A673 (cell line): ENCODE results near the gene ATG2B. TPM values are rescaled to one million over a fixed set of nuclear protein-coding genes. Genes with fewer than 3 reads are reported as not detected.

Experiments
- BruUV-seq: library from RNA; stranded (reverse); fragments of 400-500 nt; replicated peaks from 2 replicates; lab custom pipeline; 2021; lab: Mats Ljungman, UMichigan
- CTCF ChIA-PET: fragments of 300-600 bp; sonication (Branson Sonifier 250); formaldehyde crosslinking; loops from one replicate; lab custom pipeline; 2022; ENCODE audit warnings: antibody characterized with exemption; lab: Charles Lee
- POLR2A ChIA-PET: fragments of 300-600 bp; sonication (Branson Sonifier 250); formaldehyde crosslinking; loops from one replicate; lab custom pipeline; 2022; ENCODE audit warnings: antibody characterized with exemption; ENCODE audit not compliant: low non-redundant PET; lab: Charles Lee
- DNase-seq: peaks from one replicate; pipeline ENCODE4 v3.0.0-alpha.2; 2015; ENCODE audit warnings: low spot score
- H3K27ac ChIP-seq: fragments of 200-600 bp; sonication (generic); 2 replicates; pipeline ENCODE4 v1.5.1; 2016; ENCODE audit warnings: mixed run types, low read depth, mild to moderate bottlenecking, mixed read lengths, antibody characterized with exemption, low read length; ENCODE audit not compliant: poor library complexity, severe bottlenecking
- H3K27me3 ChIP-seq: fragments of 200-600 bp; sonication (generic); replicated peaks from 2 replicates; pipeline ENCODE4 v1.6.1; 2017; ENCODE audit warnings: mixed run types, low read depth, mild to moderate bottlenecking, mixed read lengths, antibody characterized with exemption, low read length; ENCODE audit not compliant: insufficient read depth, poor library complexity
- H3K36me3 ChIP-seq: fragments of 200-600 bp; sonication (generic); 2 replicates; pipeline ENCODE4 v1.6.1; 2016; ENCODE audit warnings: mixed run types, mild to moderate bottlenecking, mixed read lengths, antibody characterized with exemption, low read length; ENCODE audit not compliant: insufficient read depth, poor library complexity, severe bottlenecking
- H3K4me1 ChIP-seq: fragments of 200-600 bp; sonication (generic); 2 replicates; pipeline ENCODE4 v1.6.1; 2017; ENCODE audit warnings: mixed run types, mild to moderate bottlenecking, mixed read lengths, antibody characterized with exemption, low read length; ENCODE audit not compliant: insufficient read depth, poor library complexity, severe bottlenecking
- H3K4me3 ChIP-seq: fragments of 200-600 bp; sonication (generic); 2 replicates; pipeline ENCODE4 v1.5.1; 2016; ENCODE audit warnings: low read depth, mixed run types, mild to moderate bottlenecking, mixed read lengths, low read length; ENCODE audit not compliant: poor library complexity, severe bottlenecking
- H3K9me3 ChIP-seq: fragments of 200-600 bp; sonication (generic); 2 replicates; pipeline ENCODE4 v1.6.1; 2016; ENCODE audit warnings: mixed run types, low read depth, mild to moderate bottlenecking, mixed read lengths, antibody characterized with exemption, low read length; ENCODE audit not compliant: poor library complexity, severe bottlenecking
- EZH2 ChIP-seq: fragments of 200-600 bp; sonication (generic); IDR thresholded peaks from 2 replicates; pipeline ENCODE4 v1.6.1; 2017; ENCODE audit warnings: borderline replicate concordance, low read depth, mild to moderate bottlenecking, mixed read lengths, antibody characterized with exemption, low read length; ENCODE audit not compliant: poor library complexity, severe bottlenecking
- intact Hi-C: fragments of 100-400 bp; cut with micrococcal nuclease; formaldehyde crosslinking; loops from one replicate; pipeline ENCODE4 v1.10.0; 2022; ENCODE audit not compliant: unreplicated experiment
- total RNA-seq: library from RNA; stranded (reverse); gene quantifications from 2 replicates; pipeline ENCODE4 v1.2.3, GENCODE V29; 2021
- TF ChIP-seq, protein P1 (sequence below): fragments of 300-800, 200-600 bp; sonication (generic); conservative IDR thresholded peaks from 2 replicates; pipeline ENCODE4 v1.5.1; 2017; ENCODE audit warnings: low read depth, mild to moderate bottlenecking, antibody characterized with exemption, low read length, moderate library complexity, mixed read lengths

ATG2B gene
- total RNA-seq, 1 experiment from 2014 or later: 22.7 TPM

DNA sequence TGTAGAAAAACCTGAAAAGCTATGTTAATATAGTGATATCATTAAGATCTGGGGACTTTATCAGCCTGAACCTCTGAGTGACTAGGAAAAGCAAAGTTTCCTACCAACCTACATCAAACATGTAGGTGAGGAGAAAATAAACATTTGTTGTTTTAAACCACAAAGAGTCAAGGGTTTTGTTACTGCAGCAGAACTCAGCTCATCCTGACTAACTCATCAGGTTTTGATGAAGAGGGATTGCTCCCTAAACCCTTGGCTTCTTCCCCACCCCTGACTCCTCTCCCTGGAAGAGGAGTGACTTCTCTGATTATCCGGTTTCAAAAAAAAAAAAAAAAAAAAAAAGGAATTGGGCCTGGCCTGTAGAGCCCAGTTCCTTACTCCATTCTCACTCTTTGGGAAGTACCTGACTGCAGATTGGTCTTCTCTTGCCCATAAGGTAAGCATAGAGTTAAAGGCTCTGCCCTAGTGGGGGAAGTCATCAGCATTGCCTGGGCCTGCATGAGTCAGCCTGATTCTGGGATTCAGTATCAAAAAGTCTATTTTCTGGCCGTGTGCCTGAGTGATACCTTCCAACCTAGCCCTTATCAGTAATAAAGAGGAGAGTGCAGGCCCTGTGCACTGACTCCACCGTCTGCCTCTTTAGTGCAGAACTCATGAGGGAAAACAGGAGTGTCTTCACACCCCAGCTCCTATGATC lies 90.2 kb downstream of the ATG2B start:
- intact Hi-C loops: loop anchor here (10.0 kb wide), 1 partner anchor 708 kb away; no protein-coding TSS in a partner anchor
- POLR2A ChIA-PET: no interaction called here

GRCh38 chr14:96271421-96271762 lies 91.7 kb downstream of the ATG2B start:
- no TSS peak for BruUV-seq
- Histone ChIP-seq H3K27ac (no peak overlapping the region), H3K36me3 (no peaks in the 10 kb centered on the region), H3K9me3 (no peaks in the 10 kb centered on the region), H3K4me1 (peaks cover 17% of the 10 kb centered on the region), H3K4me3 (no peak overlapping the region), H3K27me3 (no peaks in the 10 kb centered on the region)
- DNase-seq: no peak
- intact Hi-C loops: loop anchor here (10.0 kb wide), 1 partner anchor 707 kb away; no protein-coding TSS in a partner anchor
- ChIA-PET CTCF (no interaction called here), POLR2A (no interaction called here)
- no peak for TF ChIP-seq EZH2
- TF ChIP-seq, protein P1, sequence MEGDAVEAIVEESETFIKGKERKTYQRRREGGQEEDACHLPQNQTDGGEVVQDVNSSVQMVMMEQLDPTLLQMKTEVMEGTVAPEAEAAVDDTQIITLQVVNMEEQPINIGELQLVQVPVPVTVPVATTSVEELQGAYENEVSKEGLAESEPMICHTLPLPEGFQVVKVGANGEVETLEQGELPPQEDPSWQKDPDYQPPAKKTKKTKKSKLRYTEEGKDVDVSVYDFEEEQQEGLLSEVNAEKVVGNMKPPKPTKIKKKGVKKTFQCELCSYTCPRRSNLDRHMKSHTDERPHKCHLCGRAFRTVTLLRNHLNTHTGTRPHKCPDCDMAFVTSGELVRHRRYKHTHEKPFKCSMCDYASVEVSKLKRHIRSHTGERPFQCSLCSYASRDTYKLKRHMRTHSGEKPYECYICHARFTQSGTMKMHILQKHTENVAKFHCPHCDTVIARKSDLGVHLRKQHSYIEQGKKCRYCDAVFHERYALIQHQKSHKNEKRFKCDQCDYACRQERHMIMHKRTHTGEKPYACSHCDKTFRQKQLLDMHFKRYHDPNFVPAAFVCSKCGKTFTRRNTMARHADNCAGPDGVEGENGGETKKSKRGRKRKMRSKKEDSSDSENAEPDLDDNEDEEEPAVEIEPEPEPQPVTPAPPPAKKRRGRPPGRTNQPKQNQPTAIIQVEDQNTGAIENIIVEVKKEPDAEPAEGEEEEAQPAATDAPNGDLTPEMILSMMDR: no peak

More for the DNA sequence above, 90.2 kb downstream of the ATG2B start:
- DNase-seq: no peak
- H3K4me1 ChIP-seq: peaks cover 6% of the 10 kb centered on the region
- H3K27ac ChIP-seq: no peak overlapping the region
- BruUV-seq: no TSS peak
- no peaks in the 10 kb centered on the region for H3K36me3 ChIP-seq
- no peaks in the 10 kb centered on the region for H3K9me3 ChIP-seq
- no peaks in the 10 kb centered on the region for H3K27me3 ChIP-seq
- no peak overlapping the region for H3K4me3 ChIP-seq
- CTCF ChIA-PET: interaction anchor here (0.5 to 1.4 kb wide), 2 partner anchors 127 to 172 kb away, joined by 3 to 8 read pairs; no protein-coding TSS in a partner anchor
- TF ChIP-seq EZH2: no peak
- TF ChIP-seq, protein P1: no peak

DNA sequence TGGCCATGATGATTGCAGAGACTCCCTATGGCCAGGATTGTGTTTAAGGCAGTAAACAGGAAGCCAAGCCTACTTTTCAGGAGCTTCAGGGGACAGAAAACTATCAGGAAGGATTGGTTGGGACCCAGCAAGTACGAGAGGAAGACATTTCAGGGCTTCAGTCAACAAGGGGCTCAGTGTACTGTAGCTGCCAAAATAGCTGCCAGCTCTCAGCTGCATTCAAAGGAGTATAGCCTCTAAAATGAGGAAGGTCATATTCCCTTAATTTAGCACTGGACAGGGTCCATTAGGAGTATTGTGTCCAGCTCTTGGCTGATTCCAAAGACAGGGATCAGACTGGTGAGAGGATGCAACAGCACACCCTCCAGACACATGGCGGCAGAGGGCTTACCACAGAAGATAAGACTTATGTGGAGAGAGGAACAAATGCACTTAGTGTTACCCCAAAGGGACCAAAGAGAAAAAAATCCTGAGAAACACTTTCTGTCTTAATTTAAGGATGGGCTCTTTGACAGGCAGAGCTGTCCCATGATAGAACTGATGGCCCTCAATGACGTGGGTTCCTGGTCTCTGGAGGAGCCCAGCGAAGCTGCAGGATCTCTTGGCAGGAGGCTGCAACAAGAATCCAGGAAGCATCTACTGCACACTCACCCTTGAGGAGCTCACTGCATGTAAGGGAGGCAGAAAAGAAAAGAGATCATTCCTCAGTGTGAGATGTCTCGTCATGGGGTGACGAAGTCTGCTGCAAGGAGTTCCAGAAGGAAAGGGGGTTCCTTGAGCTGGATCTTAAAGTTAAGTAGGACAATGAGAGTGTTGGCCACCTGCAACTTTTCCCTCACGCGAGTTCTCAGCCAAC lies 92.3 kb downstream of the ATG2B start:
- BruUV-seq: no TSS peak

More for the DNA sequence above, 92.3 kb downstream of the ATG2B start:
- intact Hi-C loops: loop anchor here (10.0 kb wide), 1 partner anchor 706 kb away; no protein-coding TSS in a partner anchor
- Histone ChIP-seq H3K4me1 (peaks cover 19% of the 10 kb centered on the region), H3K27ac (no peak overlapping the region), H3K9me3 (no peaks in the 10 kb centered on the region), H3K4me3 (no peak overlapping the region), H3K36me3 (no peaks in the 10 kb centered on the region), H3K27me3 (no peaks in the 10 kb centered on the region)
- POLR2A ChIA-PET: no interaction called here
- CTCF ChIA-PET: no interaction called here
- TF ChIP-seq, protein P1: no peak
- TF ChIP-seq EZH2: no peak
- DNase-seq: no peak
